ENCODE results near the gene CNR2. TPM values are rescaled to one million over a fixed set of nuclear protein-coding genes. Genes with fewer than 3 reads are reported as not detected.
A peak's percentile ranks its signal among the peaks of the same experiment; 100 is the strongest.

CNR2 gene
- total RNA-seq (under 1 TPM in 2 of 7 donors, not detected in 5; 0.03 to 0.11 TPM), polyA plus RNA-seq (under 1 TPM in 1 of 2 donors, not detected in 1; 0.10 TPM)
- long read RNA-seq, donor 1 = 0 reads
- long read RNA-seq, donor 2 = 0 reads
- long read RNA-seq, donor 3 = 0 reads

DNA sequence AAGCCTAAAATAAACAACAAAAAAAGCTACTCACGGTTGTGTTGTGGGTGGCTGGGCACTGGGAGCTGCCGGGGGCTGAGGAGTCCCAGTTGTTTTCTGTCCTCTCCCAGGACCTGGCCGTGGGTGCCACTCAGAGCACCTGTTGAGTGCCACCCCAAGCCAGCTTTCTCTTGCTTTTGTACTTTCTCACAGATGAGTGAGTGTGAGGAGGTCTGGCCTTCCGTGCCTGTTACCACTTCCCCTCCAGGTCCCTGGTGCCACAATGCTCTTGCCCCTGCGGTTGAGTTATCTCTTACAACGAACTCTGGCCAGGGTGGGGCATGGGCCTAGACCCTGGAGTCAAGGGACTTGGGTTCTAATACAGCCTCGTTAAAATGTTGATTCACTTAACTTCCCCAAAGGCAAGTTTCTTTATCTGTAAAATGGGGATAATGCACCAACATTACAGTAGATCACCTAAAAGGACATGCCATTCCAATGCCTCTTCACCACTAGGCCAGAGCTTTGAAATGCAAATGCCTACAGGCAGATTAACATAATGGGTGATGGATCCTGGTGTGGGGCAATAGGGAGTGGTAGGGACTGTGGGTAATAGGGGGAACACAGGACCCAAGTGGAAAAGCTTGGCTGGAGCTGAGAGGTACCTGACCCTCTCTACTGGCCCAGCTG lies at the start of gene CNR2:
Gene CNR2 (minus strand): TSS at position 151 of the 669 bp plus-strand sequence. CDS start 37,745 bp downstream, outside the sequence.
- TF ChIP-seq EP300 (IDR thresholded peaks at IDR 0.05) (no peak), POLR2A (IDR thresholded peaks at IDR 0.05) (no peak)
- TF ChIP-seq, protein P1, sequence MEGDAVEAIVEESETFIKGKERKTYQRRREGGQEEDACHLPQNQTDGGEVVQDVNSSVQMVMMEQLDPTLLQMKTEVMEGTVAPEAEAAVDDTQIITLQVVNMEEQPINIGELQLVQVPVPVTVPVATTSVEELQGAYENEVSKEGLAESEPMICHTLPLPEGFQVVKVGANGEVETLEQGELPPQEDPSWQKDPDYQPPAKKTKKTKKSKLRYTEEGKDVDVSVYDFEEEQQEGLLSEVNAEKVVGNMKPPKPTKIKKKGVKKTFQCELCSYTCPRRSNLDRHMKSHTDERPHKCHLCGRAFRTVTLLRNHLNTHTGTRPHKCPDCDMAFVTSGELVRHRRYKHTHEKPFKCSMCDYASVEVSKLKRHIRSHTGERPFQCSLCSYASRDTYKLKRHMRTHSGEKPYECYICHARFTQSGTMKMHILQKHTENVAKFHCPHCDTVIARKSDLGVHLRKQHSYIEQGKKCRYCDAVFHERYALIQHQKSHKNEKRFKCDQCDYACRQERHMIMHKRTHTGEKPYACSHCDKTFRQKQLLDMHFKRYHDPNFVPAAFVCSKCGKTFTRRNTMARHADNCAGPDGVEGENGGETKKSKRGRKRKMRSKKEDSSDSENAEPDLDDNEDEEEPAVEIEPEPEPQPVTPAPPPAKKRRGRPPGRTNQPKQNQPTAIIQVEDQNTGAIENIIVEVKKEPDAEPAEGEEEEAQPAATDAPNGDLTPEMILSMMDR (IDR thresholded peaks at IDR 0.05) = no peak
- H3K27me3 ChIP-seq = no peaks in the 10 kb centered on the region
- no peaks in the 10 kb centered on the region for H3K4me1 ChIP-seq (ENCODE audit: insufficient read depth)
- H3K27ac ChIP-seq = no peak within 1 kb of the TSS
- no peaks in the 10 kb centered on the region for H3K9me3 ChIP-seq
- no peak for DNase-seq
- 71 to 81% (median 78%) methylated on average over 7 of the region's 7 CpGs for WGBS, 3 donors
- intact Hi-C loops (cut with DNase I) = no loop called here
- no peak within 1 kb of the TSS for H3K4me3 ChIP-seq
- H3K36me3 ChIP-seq = no peaks in the 10 kb centered on the region

DNA sequence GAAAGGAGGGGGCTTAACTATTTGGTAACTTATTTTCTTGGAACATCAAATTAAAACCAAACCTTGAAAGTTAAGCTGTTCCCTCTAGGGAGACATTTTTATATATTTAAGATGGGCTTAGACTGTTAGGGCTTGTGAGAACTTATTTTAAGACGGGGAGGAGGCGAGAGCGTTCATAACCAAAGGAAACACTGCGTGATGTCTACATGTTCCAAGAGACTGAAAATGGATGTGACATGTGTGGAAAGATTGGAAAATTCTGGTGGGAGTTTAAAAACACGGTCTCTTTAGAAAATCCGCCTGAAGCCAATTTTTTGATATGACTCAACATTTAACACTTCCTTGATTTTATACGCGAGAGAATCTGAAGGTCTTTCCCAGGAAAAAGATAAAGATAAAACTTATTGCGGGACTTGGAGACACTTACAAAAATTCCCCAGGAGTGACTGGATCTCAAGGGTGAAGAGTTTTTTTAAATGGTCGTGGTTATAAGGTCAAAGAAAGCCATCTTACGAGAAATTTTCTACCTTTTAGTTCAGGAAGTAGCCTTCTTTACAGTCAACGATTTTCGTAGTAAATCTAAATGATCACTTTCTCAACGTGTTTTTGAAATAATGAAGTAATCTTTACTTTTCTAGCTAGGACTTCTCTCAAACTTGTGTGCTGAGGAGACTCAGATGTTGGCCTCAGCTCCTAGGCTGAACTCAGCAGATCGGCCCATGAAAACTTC lies 47.3 kb upstream of the CNR2 start:
- peak overlapping the region; percentile 93 to 99 for H3K27ac ChIP-seq
- H3K36me3 ChIP-seq = no peaks in the 10 kb centered on the region
- H3K27me3 ChIP-seq = no peaks in the 10 kb centered on the region
- no peaks in the 10 kb centered on the region for H3K4me1 ChIP-seq (ENCODE audit: insufficient read depth)
- no peak for DNase-seq
- peak overlapping the region; percentile 84 for H3K4me3 ChIP-seq
- WGBS, 3 donors = 0 to 1% (median 0%) methylated on average over 15 of the region's 15 CpGs
- intact Hi-C loops (cut with DNase I) = no loop called here
- H3K9me3 ChIP-seq = no peaks in the 10 kb centered on the region
- TF ChIP-seq, protein P1 (IDR thresholded peaks at IDR 0.05) = no peak
- no peak for TF ChIP-seq POLR2A (IDR thresholded peaks at IDR 0.05)
- no peak for TF ChIP-seq EP300 (IDR thresholded peaks at IDR 0.05)

DNA sequence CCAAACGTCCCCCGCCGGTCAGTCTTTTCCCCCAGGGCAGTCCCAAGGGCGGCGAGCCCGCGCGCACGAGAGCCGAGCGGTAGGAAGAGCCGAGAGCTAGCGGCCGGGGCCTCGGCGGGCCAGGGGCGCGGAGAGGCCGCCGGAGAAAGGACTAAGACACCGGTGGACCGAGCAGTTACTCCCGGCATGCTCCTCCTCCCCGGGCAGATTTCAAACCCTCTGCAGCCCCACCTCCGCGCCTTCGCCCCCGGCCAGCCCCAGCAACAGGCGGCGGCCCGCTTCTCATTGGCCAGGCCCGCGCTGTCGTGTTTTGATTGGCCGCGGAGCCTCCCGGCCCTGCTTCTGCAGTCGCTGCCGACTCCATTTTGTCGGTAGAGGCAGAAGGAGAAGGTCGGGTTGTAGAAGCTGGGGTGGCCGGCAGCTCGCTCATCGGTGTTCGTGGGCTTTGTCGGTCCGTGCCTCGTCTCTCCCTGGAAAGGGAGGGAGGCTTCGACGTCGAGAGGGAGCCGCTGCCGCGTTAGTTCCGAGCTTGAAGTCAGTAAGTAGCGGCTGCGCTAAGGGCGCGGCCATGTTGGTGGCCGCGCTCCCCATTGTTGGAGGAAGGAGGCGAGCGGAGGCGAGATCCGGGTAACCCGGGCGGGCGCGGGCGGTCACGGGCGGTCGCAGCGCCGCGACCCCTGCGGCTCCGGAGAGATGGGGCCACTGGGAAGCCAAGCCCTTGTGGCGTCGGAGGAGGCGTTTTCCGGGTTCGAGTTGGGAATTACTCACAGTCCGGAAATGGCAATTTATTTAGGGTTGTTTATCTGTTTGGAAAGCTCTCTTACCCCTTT lies 46.5 kb upstream of the CNR2 start, which contains the start of gene PNRC2:
Gene PNRC2 (plus strand): TSS at position 368 of the 830 bp plus-strand sequence. CDS start 1,630 bp downstream, outside the sequence.
- DNase-seq = peak; percentile 94 to 97 (median 96)
- TF ChIP-seq POLR2A (IDR thresholded peaks at IDR 0.05) (peak; percentile 98), EP300 (IDR thresholded peaks at IDR 0.05) (no peak)
- TF ChIP-seq, protein P1 (IDR thresholded peaks at IDR 0.05) = peak in 1 of 3 donors; percentile 27
- Histone ChIP-seq H3K4me1 (ENCODE audit: insufficient read depth) (no peaks in the 10 kb centered on the region), H3K4me3 (peak within 1 kb of the TSS; percentile 84), H3K27me3 (no peaks in the 10 kb centered on the region), H3K9me3 (no peaks in the 10 kb centered on the region), H3K36me3 (no peaks in the 10 kb centered on the region), H3K27ac (peak within 1 kb of the TSS; percentile 93 to 99)
- intact Hi-C loops (cut with DNase I) = loop anchor here in 2 of 4 donors (5.0 kb wide), 3 partner anchors 37 to 68 kb away; no protein-coding TSS in a partner anchor
- 0 to 2% (median 1%) methylated on average over 60 to 84 of the region's 84 CpGs for WGBS, 3 donors
